NCI-H1105 (cell line): ENCODE data around the gene E2F7.

Experiments
- DNase-seq: peaks from one replicate; lab custom pipeline; 2025; lab: John Stamatoyannopoulos, UW

E2F7 gene

GRCh38 chr12:77016606-77017005, 48.8 kb downstream of the E2F7 start:
- DNase-seq: no peak

GRCh38 chr12:77013091-77013490, 52.3 kb downstream of the E2F7 start:
- no peak for DNase-seq

- DNase-seq: peak; percentile 71
Measured at GRCh38 chr12:77010691-77011548, 54.4 kb downstream of the E2F7 start.

- no peak for DNase-seq
Measured at GRCh38 chr12:77007476-77007875, 57.9 kb downstream of the E2F7 start.

- DNase-seq: no peak
Measured at GRCh38 chr12:77005611-77006098, 59.7 kb downstream of the E2F7 start.

GRCh38 chr12:77003914-77004313, 61.5 kb downstream of the E2F7 start:
- DNase-seq: no peak

- DNase-seq: no peak
Measured at GRCh38 chr12:77003246-77003645, 62.1 kb downstream of the E2F7 start.

- DNase-seq: no peak
Measured at GRCh38 chr12:77002382-77002781, 63.0 kb downstream of the E2F7 start.

- DNase-seq: peak; percentile 63
Measured at GRCh38 chr12:77001276-77001675, 64.1 kb downstream of the E2F7 start.

GRCh38 chr12:76998908-76999556, 66.3 kb downstream of the E2F7 start:
- DNase-seq: no peak

GRCh38 chr12:76998386-76998785, 67.0 kb downstream of the E2F7 start:
- no peak for DNase-seq

- no peak for DNase-seq
Measured at GRCh38 chr12:76997011-76997780, 68.2 kb downstream of the E2F7 start.

- no peak for DNase-seq
Measured at GRCh38 chr12:76990716-76991115, 74.7 kb downstream of the E2F7 start.

GRCh38 chr12:76984566-76984965, 80.8 kb downstream of the E2F7 start:
- DNase-seq: no peak

- DNase-seq: no peak
Measured at GRCh38 chr12:76983420-76983819, 81.9 kb downstream of the E2F7 start.

- DNase-seq: no peak
Measured at GRCh38 chr12:76980196-76980595, 85.2 kb downstream of the E2F7 start.

- DNase-seq: no peak
Measured at GRCh38 chr12:76976777-76977382, 88.5 kb downstream of the E2F7 start.
